ENCODE results near the gene HS3ST4.

HS3ST4 gene

DNA sequence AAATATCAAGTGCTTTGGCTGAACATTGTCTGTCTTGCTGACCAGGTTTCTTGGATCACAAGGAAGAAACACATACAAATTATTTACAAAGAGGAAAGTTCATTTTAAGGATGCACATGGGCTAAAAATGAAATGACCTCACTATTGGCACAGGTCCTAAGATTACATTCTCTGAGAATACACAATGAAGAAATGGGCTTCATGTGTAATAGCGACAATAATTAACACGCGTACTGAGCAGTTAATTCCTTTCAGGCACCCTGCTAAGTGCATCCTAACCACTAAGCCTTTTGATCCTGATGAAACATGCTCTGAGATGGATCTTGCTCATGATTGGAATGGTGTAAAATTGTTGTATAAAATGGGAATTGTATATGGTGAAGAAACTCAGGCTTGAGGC, 429.0 kb downstream of the HS3ST4 start:
- no peak for DNase-seq

DNA sequence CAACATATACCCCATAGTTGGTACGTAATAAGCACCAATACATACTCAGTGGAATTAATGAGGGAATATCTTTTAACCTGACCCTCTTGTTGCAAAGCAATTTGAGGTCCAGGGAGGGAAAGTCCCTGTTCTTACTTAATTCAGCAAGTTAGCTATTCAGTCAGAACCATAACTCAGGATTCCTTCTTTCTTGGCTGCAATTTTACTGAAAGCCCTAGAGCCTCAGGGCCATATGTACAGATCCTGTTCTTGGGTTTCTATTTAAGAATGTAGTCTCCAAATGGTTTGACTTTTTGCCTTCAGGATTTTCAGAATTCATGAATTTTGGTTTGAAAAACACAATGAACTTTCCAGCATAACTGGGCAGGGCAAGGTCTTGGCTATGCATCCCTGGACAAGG, 436.5 kb downstream of the HS3ST4 start:
- DNase-seq, result no peak

DNA sequence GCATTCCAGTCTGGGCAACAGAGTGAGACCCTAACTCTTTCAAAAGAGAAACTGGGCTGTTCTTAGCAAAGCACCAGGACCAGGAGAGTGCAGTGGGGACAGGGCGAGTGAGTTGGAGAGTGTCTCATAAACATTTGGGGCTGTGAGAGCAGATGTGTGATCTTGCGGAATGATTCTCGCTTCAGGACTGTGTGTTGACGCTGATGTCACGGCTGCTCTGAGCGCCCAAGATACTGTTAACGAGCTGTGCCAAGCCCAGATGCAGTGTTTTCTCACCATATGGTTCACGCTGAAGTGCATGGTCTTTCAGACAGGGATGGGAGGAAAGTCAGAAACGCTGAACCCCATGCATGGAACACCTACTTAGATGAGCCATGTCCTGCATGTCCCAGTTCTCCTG, 438.2 kb downstream of the HS3ST4 start:
- DNase-seq, result no peak

DNA sequence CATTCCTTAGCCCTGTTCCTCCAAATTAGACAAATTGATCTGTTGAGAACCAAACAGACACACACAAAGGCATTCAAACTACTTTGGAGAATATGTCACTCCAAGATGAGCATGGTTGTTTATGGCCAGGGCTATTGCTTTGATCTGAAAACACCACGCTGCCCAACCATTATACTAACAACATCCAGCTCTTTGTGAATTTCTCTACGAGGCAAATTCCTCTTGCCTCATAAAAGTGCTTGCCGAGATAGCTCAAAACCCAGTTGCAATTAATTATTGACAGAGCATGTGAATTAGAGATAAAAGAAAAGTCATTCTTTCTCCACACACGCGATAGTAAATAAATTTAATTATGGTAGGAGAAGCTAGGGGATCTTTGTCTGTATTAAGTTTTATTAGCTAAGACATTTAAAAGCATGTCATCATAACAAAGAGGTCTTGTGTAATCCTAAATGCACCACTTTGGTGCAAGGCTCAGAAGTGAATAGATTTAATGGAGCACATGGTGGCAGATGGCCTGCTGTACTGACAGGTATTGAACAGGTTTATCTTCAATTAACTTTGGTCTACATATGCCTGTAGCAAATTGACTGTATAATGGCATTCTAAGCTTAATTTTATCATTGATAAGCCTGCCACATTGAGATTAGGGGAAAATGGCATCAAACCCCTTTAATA, 441.8 kb downstream of the HS3ST4 start:
- DNase-seq, result no peak

DNA sequence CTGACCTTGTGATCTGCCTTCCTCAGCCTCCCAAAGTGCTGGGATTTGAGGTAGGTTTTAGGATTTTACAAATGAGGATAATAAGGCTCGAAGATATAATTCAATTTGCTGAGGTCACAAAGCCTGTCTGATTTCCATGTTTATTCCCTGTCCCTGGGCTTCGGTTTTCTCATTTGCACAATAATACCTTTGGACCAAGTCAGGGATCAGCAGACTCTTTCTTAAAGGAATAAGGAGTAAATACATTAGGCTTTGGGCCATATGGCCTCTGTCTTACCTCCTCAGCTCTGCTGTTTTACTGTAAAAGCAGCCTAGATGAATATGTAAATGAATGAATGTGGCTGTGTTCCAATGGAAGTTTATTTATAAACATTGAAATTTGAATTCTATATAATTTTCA, 442.8 kb downstream of the HS3ST4 start:
- DNase-seq, result no peak

DNA sequence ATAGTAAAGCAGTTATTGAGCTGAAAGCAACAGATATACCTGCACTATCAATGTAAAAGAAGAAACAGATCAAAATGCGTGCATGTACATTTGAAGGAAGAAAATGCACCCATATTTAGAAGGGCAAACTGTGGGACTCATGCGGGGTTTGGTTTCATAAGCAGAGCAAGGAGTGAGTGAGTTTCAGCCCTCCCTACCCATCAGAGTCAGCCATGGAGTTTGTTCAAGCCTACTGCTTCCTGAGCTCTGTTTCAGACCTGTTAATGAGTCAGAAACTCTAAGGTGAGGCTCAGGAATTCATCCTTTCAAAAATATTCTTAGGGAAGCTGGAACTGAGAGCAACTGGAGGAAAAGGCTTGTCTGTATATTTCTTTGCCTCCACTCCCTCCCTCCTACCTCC, 446.2 kb downstream of the HS3ST4 start:
- DNase-seq, result no peak

DNA sequence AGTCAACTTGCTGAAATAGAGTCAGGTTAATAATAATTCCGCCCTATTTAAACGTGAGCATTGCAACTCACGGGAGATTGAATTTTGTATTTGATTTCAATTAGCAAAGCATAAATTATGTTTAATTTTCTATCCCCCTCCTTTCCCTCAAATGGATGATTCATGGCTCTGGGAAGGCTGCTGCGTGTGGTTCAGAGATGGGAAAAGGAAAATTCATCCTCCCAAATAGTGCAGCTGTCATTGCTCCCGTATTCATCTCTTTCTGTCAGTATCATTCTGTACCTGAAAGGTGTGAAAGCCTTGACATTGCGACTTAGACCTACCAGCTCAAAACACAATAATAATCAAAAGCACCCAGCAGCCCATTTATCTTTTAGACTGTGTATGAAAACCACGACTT, 447.3 kb downstream of the HS3ST4 start:
- no peak for DNase-seq

- DNase-seq, result no peak
Measured at GRCh38 chr16:26139884-26140283, 448.1 kb downstream of the HS3ST4 start.

DNA sequence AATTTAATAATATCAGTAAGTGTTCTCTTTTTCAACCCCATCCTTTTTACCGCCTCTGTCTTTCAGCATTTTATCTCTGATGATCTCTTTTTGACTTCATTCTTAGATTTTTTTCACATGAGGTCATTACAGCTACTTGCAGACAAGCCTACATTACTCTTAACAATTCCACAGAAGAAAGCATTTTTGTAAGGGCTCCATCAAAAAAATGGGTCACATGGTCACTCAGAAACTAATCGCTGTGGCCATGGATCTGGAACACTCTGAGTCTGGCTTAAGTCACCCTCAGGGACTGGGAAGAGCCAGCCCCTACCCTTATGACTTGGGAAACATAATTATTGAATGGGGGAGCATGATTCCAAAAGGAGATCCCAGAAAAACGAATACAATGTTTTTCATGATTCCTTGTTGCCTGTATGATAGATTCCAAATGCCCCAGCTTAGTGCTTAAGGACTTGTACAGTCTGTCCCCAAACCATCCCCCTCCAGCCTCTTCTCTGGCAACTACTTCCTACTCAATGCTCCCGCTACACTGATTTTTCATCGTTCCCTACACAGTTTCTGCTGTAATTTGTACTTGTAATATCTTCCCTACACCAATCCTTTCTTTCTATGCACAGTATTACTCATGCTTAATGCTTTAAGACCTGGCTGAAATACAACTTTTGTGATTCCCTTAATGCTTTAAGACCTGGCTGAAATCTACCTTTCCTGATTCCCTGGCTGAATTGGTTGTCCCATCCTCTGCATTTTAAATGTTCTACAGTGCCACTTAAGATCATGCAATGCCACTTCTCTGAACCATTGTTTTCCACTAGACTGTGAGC, 457.8 kb downstream of the HS3ST4 start:
- DNase-seq, result no peak

DNA sequence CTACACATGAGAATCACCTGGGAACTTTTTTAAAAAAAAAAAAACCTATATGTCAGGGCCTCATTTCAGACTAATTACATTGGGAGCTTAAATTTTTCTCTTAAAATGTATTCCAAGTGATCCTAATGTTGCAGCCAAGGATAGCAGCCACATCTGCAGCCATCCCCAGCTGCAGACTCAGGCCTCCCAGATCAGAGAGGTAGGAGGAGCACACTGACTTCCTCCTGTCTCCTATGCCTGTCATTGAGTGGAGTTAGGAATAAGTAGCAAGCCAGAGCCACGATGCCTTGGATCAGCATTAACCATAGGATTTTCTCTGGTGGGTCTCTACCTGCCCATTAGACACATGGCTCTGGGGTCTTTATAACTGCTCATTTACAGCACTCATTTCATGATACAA, 463.5 kb downstream of the HS3ST4 start:
- DNase-seq, result no peak

- DNase-seq, result no peak
Measured at GRCh38 chr16:26157319-26157718, 465.6 kb downstream of the HS3ST4 start.

DNA sequence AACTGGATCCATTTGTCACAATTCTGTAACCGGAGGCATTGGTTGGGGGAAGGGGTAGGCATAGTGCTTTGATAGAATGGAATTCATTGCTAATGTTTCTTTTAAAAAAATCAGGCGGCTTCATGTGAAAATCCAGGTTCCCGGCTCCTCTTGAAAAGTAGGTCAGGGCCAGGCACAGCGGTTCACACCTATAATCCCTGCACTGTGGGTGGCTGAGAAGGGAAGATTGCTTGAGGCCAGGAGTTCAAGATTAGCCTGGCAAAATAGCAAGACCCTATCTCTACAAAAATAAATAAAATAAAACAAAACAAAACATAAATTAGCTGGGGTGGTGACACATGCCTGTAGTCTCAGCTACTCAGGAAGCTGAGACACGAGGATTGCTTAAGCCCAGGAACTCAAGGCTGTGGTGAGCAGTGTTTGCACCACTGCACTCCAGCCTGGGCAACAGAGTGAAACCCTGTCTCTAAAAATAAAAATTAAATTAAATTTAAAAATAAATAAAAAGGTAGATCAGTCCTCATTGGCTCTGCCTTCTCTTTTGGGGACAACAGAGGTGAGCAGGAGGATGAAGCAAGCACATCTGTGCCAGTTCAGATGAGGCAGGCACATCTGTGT, 466.5 kb downstream of the HS3ST4 start:
- no peak for DNase-seq

GRCh38 chr16:26161461-26162180, 469.9 kb downstream of the HS3ST4 start:
- no peak for DNase-seq

DNA sequence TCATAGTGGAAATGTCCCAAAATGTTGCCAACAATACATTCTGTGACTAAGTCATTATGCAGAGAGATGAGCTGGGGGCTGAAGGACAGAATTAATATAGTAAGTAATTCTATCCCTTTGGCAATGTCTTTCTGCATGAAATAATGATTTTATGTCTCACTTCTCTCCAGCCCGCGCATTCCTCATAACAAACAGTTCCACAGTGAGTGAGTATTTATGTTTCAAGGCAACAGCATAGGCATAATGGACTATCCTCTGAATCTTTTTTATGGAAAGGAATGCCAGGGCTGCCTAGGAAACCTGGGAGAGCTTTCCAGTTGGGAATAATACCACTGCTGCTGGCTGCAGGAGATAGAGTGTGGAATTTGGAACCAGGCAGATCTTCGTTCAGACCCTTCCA, 477.7 kb downstream of the HS3ST4 start:
- DNase-seq, result no peak

DNA sequence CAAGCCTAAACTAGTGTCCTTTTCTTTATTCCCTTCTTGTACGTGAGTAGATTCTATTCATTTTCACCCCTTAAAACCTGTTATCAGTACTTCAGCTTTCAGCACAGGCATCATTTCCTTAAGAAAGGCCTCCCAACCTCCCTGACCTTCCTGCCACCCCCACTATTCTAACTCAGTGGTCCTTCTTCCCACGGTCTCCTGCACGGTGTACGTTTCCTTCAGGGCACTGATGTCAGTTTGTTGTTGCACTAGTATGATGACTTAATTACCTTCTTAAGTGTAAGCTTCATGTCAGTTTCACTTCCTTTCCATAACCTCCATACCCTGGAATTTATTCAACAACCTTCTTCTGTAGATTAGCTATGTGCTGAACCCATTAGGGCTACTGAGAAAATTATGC, 484.2 kb downstream of the HS3ST4 start:
- DNase-seq, result no peak

- no peak for DNase-seq
Measured at GRCh38 chr16:26177438-26177837, 485.7 kb downstream of the HS3ST4 start.

DNA sequence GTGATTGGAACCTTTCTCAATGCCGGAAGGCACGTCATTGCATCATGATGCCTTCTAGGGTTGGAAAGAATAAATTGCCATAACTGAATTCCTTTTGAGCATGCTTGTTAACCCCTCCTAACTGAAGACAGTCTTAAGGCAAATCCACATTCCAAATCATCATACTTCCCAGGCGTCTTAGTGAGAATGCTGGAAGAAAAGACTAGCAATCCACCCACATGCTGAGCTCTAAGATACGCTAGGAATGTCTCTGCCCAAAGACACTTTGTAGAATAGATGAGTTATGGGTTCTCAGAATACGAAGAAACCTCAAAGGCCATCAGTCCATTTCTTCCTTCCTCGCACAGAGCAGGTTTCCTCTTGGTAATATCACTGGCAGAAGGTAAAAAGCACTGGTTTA, 486.5 kb downstream of the HS3ST4 start:
- no peak for DNase-seq

DNA sequence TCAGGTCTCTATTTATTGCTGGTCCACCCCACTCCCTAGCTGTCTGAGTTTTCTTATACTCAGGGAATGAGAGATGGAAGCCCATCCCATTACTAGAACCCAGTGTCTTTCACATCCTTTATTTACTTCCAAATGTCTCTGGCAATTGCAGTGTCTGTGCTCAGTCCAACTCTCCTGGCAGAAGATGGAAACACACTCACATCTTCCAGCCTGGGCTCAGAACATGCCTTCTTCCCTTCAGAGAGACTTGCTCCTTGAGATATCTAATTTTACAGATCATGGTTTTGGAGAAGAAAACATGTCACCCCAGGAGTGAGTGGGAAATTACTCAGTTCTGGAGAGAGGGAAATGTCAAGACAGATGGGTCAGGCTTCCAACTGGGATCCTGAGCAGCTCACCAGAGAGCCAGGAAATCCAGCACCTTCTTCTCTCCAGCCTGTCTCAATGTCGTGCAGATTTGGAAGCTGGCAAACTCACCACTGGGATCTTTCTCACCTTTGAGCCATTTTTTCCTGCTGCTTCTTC, 494.4 kb downstream of the HS3ST4 start:
- no peak for DNase-seq

All from NCI-H1092 treated with DMSO at 0.1 percent for 48 hours (cell line).